Ecto neural progenitor cell (in vitro differentiated cells): Measurements from ENCODE around the gene PSMG3.
"Not testable (repeated sequence)": the region's sequence is repeated elsewhere in the genome, so short reads cannot be mapped to it uniquely, and the experiment has no call there.

Experiments
- DNase-seq: peaks from one replicate; pipeline ENCODE4 v3.0.0-alpha.2; 2018; ENCODE audit warnings: low spot score

PSMG3 gene

DNA sequence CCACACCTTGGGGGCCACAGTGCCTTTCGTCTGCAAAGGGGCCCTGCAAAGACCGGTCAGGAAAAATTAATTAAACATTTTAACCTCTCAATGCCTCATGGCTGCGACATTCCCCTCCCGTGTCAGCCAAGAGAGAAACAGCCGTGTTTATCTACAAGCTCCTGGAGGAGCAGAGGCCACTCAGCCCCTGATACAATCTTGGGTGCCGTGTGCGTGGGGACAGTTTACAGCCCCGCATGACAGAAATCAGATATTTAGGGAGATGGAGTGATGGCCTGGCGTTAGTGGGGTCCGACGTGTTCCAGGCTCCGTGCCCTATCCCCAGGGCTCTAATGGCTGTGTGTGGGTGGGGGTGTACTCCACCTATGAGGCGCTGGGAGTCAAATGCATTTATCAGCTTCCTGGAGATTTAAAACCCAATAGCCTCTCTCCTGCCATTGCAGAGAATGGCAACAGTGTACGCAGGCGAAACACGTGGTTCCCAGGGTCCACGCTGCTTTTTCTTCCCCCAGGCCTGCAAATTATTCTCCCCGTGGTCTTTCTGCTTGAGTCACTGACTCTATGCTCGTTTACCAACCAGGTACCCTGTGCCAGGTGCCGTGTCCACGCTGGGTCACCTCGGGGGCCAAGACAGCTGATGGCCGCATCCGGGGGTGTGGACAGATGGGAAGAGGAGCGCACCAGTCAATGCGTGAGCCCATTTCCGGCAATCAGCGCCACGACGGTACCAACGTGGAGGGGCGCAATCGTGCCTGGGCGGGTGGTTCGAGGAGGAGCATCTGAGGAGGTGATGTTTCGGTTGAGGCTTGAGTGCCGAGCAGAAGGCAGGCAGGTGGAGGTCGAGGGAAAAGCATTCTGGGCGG lies 26.6 kb upstream of the PSMG3 start:
- DNase-seq = no peak

DNA sequence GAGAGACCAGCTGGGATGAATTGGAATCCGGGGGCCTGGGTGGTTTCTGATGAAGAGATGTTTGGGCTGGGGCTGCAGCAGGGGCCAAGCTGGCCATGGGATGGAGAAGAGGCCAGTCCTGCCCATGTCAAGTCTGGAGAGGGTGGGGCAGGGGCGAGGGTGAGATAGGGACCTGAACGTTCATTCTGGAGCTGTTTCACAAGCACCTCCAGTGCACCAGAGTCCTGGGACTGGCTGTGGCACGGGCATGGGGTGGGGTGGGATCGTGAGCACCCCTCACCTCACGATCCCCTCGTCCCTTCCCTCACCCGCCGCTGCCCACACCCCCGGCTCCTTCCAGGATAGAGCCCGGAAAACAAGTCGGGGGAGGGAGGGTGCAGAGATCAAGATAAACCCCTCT lies 25.8 kb upstream of the PSMG3 start:
- no peak for DNase-seq

DNA sequence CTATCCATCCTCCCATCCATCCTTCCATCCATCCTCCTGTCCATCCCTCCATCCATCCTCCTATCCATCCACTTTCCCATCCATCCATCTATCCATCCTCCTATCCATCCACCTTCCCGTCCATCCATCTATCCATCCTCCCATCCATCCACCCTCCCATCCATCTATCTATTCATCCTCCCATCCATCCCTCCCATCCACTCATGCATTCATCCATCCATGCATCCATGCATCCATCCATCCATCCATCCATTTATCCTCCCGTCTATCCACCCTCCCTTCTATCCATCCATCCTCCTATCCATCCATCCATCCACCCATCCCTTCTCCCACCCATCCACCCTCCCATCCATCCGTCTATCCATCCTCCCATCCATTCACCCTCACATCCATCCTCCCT lies 25.2 kb upstream of the PSMG3 start:
- DNase-seq = no peak

DNA sequence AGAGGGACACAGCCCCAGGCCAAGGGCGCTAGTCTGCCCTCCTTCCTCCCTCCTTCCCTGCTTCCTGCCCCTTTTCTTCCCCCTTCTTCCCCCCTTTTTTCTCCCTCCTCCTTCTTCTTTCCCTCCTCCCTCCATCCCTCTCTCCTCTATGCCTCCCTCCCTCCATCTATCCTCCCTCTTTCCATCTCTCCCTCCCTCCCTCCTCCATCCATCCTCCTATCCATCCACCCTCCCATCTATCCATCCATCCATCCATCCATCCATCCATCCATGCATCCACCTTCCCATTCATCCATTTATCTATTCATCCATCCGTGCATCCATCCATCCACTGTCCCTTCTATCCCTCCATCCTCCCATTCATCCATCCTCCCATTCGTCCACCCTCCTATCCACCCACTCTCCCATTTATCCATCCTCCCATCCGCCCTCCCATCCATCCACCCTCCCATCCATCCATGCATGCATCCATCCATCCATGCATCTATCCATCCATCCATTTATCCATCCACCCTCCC lies 24.1 kb upstream of the PSMG3 start:
- DNase-seq = no peak

DNA sequence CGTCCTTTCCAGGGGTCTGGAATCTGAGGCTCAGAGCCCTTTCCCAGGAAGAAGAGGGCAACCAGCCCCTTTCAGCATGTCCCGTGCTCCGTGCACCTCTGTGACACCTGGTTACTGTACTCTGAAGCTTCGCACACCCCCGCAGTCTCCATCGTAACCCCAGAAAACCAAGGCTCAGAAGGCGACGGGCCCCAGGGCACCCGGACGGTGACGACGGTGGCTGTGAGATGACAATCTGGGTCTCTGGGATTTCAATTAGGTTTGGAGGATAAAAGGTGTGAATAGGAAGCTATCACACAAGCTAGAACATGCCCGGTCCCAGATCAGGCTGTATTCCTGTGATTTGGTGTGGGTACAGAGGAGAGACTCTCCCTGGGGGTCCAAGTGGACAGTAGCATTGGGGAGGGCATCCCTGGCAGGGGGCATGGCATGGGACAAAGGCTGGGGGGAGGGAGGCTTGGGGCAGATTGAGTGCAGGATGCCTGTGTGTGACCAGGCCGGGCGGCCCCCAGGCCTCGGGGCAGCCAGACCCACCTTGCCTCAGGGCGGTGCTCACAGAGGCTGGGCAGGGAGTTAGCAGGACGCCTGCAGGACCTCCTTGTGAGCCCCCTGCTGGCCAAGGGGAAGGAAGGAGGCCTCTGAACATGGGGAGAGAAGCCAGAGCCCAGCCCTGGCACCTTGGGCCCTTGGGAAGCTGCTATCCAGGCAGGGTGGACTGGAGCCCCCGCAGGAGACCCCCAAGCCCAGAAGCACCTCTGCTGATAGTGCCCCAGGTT lies 23.4 kb upstream of the PSMG3 start:
- DNase-seq = no peak

DNA sequence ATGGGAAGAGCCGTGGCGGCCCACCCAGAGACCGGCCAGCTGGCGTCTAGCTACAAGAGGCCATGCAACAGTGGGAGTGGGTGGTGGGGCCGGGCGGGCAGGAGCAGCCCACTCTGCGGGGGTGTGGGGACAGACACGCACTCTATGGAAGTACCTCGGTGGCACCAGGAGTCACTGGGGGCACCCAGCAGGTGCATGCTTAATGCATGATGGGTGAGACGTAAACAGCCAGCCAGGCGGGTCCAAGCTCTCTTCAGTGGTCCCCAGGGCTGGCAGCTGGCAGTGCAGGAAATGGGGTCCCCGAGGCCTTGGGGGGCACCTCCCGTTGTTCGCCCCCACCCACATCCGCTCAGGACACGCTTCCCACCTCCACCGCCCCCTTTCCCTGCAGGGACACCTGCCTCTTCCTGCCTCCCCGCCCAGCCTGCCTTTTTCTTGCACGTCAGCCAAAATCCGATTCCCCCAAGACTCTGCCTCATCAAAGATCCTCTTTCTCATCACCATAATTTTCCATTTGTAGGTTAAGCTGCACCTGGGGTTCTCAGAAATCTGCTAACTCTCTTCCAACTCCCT lies 22.6 kb upstream of the PSMG3 start:
- DNase-seq = no peak

- no peak for DNase-seq
Observed at GRCh38 chr7:1591876-1592275, 22.0 kb upstream of the PSMG3 start.

- DNase-seq = no peak
Observed at GRCh38 chr7:1591396-1591795, 21.6 kb upstream of the PSMG3 start.

DNA sequence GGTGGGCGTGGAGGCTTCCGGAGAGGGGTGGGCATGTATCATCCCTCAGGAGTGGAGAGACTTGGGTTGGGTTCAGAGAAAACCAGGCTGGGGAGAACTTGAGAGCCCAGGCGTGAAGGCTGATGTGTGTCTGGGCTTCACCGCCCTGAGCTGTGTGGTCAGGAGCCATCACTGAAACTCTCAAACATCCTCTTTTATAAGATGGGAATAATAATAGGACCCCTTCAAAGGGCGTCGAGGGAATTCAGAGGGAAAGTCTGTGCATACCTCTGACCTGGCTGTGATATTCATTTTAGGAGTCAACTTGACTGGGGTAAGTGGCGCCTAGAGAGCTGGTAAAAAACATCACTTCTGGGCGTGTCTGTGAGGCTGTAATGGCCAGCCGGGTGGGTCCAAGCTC lies 21.1 kb upstream of the PSMG3 start:
- DNase-seq = no peak

- no peak for DNase-seq
Observed at GRCh38 chr7:1590476-1590875, 20.6 kb upstream of the PSMG3 start.

DNA sequence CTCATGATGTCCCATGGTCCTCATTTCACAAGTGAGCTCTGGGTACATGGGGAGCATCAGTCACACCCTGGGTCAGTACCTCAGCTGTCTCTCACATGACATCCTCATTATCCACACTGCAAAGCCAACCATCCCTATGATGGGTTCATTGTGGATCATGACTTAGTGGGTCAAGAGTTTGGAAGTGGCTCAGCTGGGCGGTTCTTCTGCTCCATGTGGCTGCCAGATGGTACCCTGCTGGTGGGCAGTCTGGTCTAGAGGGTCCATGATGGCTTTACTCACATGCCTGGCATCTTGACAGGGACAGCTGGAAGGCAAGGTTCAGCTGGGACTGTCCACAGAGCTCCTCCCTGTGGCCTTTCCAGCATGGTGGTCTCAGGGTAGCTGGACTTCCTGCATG lies 19.1 kb upstream of the PSMG3 start:
- no peak for DNase-seq

- DNase-seq = no peak
Observed at GRCh38 chr7:1587738-1588137, 17.9 kb upstream of the PSMG3 start.

DNA sequence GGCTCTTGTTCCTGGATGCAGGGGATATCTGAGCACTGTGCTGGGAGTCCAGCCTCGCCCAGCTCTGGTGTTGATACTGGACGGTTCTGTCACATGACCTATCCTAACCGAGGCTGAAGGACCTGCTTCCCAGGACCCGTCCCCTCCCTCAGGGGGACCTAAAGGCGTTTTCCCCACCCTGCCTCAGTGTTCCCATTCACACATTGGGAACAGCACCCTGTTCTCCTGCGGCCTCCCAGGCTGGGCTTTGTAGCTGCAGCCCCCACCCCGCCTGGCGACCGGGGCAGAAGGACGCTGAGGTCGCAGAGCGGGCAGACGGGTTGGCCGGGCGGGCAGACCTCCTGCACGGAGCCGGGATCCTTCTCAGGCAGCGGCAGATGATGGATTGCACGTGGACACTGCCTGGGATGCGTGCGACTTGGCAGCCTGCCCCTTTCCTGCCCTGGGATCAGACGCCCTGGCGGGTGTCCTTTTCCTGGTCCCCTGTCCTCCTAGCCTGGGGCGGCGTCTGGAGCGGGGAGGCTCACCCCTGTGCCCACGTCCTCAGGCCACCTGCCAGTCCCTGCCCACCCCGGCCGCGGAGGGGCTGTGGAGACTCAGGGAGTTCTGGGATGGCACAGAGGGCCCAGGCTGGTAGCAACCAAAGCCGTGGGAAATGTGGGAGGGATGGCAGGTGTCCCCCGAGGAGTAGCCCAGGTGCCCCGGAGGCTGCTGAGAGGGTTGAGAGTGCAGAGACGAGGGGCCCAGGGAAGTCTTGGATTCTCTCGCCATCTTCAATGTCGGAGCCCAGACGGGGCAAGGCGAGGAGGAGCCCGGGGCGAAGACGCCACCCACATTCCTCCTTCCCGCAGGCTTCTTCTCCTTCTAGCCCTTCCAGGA lies 17.2 kb upstream of the PSMG3 start:
- DNase-seq = no peak

GRCh38 chr7:1586126-1586826 lies 16.4 kb upstream of the PSMG3 start:
- DNase-seq = no peak

- DNase-seq = no peak
Observed at GRCh38 chr7:1585142-1585981, 15.5 kb upstream of the PSMG3 start.

GRCh38 chr7:1584700-1585099 lies 14.9 kb upstream of the PSMG3 start:
- DNase-seq = no peak

GRCh38 chr7:1583241-1583930 lies 13.6 kb upstream of the PSMG3 start:
- DNase-seq = not testable (repeated sequence)

DNA sequence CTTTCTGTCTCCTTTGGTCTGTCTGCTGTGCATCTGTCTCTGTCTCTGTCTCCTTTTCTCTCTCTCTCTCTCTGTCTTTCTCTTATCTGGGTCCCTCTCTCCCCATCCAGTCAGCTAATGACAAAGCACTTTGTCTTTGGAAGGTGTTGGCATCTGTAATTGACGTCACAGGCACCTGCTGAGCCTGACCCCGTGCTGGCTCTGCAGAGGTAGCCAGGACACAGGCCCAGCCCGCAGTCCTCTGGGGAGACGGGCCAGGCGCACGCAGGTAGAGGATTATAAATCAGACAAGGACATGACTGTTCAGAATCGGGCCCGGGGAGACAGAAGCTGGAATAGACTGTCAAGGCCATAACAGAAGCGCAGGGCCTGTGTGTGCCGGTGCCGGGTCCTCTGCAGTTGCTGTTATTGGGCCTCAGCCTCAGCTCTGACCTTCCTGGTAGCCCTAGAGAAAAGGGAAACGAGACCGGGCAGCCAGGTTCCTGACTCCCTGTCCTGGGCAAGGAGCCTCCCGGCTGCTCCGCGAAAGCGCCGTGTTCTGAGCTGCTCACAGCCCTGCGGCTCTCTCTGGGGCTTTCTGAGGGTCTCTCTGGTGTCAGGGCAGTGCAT lies 10.7 kb upstream of the PSMG3 start:
- DNase-seq = no peak
